Left cardiac atrium (tissue), 4 donors: ENCODE data around the gene TMEM184A. TPM values are rescaled to one million over a fixed set of nuclear protein-coding genes. Genes with fewer than 3 reads are reported as not detected.

Source experiments
- ATAC-seq, 2 donors: fragments of 200-7000 bp; cut with Tn5 transposase; one replicate each; pipeline ENCODE4 v1.9.1; 2020; ENCODE audit warnings: mild to moderate bottlenecking in 2 of 2, moderate library complexity in 2 of 2
- DNase-seq: peaks from one replicate; pipeline ENCODE4 v3.0.0-alpha.2; 2020
- intact Hi-C, 2 donors: fragments of 100-400 bp; cut with DNase I; formaldehyde crosslinking; loops; one replicate each; pipeline versions ENCODE4 v1.14.1 to v1.15.1; 2022 to 2023
- long read RNA-seq: library from polyadenylated mRNA; unstranded; transcript quantifications from one replicate; pipeline ENCODE4 v2.0.0, GENCODE V29; 2021
- total RNA-seq, 2 donors: library from RNA; stranded (reverse); fragmentation: NEBNext Ultra II Directional; extraction: Animal tissue kit (Norgen Biotek cat#: 25700); gene quantifications; one replicate each; pipeline ENCODE4 v1.2.1, GENCODE V29; 2021
- donor health status: DM: no; HTN: yes; CAD: no.
- donor health status: DM: no; HTN: yes; CAD: no; lungs with severe emphysema.
- donor health status: DM: yes; HTN: yes; CAD: no.
- donor health status: Dilated cardiomyopathy.

TMEM184A gene
- under 1 TPM; 0.18 to 0.31 TPM for total RNA-seq
- long read RNA-seq, result 0 reads

DNA sequence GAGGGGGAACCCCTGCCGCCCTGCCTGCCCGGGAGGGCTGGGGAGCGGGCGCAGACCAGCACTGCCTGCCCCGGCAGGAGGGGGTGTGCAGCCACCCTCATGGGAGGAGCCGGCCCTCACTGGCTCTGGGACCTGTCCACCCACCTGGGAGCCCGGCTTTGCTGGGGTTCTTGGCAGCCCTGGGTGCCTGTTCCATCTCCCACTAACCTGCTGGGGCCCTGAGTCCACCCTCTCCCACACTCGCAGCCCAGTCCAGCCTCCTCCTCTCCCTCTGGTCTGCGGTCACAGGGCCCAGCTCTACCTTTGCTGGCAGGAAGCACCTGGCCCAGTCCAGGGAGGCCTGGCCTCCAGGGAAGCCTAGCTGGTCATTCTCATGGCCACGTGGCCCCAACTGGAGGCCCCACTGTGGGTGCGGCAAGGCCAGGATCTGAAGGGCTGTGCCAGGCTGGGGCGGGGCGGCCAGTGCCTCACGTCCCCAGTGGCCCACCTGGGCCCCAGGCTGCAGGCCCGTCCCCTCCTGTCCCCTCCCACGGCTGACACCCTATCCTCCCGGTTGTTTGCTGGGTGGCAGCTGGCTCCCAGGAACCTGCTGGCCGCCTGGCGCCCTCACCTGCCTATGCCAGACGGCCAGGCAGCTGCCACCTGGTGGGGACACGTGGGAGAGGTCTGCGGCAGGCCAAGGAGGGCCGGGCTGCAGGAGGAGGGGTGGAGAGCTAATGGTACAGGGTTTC is at the start of gene TMEM184A:
Gene TMEM184A, minus strand, starts transcription at position 393 of the 731 bp plus-strand sequence. CDS start 721 bp downstream, outside the sequence.
- intact Hi-C loops, result loop anchor here (5.0 to 10.0 kb wide), 2 partner anchors 51 to 54 kb away; partner anchors contain the start of gene INTS1 (in 2 of the 2)
- ATAC-seq (peak in 1 of 2 donors; percentile 23), DNase-seq (no peak)

DNA sequence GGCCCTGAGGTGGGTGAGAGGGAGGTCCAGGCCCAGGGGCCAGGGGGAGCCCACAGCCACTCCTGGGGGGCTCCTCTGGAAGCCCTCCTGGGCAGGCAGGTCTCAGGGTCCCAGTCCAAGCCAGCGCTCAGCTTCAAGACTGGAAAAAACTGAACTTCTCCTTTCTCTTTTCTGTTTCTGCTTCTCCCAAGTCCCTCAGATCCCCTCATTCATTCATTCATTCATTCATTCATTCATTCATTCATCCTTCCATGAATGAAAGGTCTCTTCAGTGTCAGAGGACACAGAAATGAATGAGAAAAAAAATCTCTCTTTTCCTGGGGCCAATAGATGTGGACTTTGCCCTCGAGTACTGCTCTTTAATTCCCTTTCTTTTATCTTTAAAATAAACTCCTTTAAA is 48.4 kb upstream of the TMEM184A start:
- ATAC-seq, result no peak
- DNase-seq, result no peak
- intact Hi-C loops, result no loop called here

DNA sequence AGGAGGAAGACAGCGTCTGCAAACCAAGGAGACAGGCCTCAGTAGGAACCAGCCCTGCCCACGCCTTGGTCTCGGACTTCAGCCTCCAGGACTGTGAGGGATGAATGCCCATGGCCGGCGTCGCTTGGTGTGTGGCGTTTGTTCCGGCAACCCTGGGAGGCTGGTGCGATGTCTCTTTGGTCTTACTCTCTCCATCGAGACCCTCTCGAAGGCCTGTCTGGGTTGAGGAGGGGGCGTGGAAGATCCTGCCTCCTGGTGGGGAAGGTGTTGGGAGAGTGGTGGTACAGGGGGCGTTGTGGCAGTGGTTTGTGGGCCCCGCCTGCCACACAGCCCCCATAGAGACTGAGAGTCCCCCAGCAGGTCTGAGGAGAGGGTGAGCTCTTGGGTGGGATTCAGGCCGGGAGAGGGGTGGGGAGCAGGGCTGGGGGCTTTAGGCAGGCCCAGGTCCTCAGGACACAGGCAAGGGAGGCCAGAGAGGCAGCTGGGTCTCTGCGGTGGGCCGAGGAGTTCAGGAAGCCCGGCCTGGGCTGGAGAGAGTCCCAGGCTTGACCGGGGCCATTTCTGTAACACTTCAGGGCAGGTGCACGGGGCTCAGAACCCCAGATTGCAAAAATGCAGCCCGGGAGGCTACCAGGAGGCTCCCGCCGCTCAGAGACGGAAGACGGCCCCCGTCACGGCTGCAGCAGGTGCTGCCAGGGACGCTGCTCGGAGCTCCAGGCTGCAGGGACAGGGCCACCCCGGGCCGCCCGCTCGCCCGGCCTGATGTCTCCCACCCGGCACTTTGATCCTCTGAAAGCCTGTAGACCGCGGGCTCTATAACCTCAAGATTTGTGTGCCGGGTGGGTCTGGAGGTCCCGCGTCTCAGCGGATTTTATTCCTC is 47.6 kb upstream of the TMEM184A start:
- ATAC-seq (no peak), DNase-seq (no peak)
- intact Hi-C loops, result no loop called here

DNA sequence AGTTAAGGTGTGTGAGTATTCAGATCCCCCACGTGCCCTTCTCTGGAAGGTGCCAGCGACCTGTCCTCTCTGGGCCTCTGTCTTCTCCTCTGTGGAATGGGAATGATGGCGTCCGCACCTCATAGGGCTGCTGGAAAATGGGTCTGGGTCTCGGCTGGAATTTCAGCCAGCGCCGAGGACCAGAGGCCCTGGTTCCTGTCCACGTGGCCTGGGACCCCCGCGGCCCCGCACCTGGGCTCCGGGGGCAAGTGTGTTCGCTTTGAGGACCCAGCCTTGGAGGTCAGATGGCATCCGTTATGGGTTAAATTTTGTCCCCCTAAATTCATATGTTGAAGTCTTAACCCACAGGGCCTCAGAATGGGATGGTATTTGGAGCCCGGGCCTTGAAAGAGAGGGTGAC is 46.4 kb upstream of the TMEM184A start:
- no peak for DNase-seq
- no peak for ATAC-seq
- intact Hi-C loops, result no loop called here

DNA sequence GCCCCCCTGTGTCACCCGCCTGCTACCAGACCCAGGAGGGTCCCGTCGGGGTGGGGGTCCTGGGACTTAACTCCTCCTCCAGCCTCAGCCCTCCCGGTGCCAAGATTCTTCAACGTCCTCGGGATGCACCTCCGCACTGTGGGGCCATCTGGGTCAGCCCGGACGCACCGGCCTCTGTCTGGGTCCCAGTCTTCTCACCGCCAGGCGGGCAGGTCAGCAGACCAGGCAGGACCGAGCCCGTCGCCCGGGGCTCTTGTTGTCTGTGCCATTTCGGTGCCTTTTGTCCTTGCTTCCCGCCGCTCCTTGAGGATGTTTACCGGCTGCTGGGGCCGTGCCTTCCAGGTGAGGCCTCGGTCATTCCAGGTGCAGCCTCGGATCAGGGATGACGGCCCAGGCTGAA is 46.0 kb upstream of the TMEM184A start:
- intact Hi-C loops, result no loop called here
- ATAC-seq (no peak), DNase-seq (no peak)

DNA sequence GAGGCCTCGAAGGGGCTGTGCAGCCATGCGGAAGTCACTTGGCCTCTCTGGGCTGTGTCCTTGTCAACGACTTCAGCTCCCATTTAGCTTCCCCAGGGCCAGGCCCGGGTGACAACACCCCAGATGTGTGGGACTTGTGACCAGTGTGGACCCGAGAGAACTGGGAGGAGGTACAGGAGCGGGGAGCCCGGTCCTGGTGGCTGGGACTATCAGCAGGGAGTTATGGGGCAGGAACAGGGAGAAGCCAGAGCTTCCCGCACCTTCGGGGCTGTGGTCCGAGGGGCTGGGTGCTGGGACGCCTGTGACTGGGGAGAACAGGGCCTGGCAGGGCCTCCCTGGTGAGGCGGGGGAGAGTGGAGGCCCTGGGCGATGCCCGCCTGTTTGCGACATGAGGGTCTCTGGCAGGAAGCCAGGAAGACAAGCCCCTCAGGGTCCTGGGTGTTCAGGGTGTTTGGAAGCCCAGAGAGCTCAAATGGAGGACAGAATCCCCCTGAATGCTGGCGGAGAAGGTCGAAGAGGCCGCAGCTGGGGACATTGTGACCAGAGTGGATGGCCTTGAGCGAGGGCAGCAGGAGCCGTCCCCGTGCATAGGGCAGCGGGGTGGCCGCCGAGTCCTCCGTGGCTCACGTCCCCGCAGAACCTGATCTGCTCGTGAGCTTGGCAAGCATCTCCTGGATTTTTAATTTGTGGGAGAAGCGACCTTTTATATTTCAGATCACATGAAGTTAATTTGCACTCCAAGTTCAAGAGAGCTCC is 43.8 kb upstream of the TMEM184A start:
- ATAC-seq (no peak), DNase-seq (no peak)
- intact Hi-C loops, result no loop called here

DNA sequence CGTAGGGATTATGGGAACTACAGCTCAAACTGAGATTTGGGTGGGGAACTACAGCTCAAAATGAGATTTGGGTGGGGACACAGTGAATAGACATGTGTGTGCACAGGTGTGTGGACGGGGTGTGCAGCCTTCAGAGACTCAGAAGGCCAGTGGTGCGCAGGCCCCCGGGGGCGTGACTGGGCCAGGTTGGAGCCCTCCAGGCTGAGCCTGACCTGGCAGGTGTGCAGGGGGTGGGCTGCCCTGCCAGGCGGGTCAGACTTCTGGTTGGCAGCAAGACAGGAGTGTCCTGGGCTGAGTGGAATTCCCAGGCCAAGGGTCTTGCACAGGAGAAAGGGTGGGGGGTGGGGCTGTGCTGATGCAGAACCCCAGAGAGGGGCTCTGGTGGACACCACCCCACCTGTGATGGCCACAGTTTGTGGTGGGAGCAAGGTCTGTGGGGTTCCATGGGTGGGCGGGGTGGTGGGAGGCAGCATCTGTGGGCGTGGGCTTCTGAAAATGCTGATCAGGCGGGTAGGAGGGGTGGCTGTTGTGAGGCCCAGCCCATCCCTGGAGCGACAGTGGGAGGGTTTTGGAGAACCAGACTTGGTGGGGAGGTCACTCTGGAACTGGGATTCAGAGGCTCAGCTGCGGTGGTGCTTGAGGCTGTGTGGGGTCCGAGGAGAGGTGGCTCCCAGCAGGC is 43.1 kb upstream of the TMEM184A start:
- DNase-seq (no peak), ATAC-seq (no peak)
- intact Hi-C loops, result no loop called here

DNA sequence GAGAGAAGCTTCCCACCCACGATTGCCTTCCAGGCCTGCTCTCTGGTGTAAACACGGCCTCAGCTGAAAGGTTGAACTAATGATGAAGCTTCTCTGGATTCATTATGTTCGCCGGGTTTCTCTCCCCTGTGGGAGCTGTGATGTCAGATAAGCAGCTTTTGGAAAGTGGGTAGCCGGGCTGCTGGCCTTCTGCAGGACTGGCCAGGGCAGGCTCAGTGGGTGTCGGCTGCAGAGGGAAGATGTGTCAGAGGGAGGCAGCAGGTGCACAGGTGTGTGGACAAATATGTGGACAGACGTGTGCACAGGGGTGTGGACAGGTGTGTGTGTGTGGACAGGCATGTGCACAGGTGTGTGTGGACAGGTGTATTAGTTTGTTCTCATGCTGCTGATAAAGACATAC is 42.3 kb upstream of the TMEM184A start:
- ATAC-seq, result no peak
- no peak for DNase-seq
- intact Hi-C loops, result no loop called here

DNA sequence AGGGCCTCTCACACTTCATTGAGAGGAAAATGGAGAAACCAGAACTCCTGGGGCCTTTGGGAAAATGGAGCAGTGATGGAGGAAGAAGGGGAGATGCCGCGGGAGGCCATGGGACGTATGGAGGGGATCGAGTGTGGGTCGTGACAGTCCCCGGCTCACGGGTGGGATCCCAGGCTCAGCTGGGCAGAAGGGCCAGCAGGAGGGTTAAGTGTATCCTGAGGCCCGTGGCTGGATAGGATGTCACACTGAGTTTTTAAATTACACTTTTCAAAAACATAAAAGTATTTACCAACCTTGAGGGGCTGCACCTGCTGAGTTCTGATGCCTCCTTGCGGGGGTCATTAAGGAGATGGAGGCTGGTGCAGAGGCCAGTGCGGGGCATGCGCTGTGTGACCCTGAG is 41.8 kb upstream of the TMEM184A start:
- DNase-seq (no peak), ATAC-seq (no peak)
- intact Hi-C loops, result no loop called here

DNA sequence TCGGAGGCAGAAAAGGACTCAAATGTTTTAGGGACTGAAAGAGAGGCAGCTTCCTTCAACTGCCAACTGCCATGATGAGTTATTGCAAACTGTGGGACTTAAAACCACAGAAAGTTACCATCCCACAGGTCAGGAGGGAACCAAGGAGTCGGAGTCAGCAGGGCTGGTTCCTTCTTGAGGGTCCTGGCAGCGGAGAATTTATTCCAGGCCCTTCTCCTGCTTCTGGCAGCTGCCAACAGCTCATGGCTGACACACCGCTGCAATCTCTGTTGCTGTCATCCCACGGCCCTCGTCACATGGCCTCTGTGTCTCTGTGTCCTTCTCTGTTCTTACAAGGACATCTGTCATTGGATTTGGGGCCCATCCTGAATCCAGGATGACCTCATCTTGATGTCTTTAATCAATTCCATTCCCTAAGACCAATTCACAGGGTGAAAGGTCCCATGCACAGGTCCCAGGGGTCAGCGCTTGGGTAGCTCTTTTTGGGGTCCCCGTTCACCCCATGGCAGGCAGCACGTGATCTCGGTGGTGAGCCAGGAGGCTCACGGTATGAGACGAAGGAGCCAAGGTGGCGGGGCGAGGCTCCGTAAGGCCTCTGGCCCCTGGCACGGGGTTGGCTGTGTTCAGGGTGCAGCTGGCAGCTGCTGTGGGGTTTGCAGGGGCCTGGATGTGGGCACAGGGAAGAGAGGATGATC is 41.2 kb upstream of the TMEM184A start:
- ATAC-seq, result no peak
- intact Hi-C loops, result no loop called here
- DNase-seq, result no peak

DNA sequence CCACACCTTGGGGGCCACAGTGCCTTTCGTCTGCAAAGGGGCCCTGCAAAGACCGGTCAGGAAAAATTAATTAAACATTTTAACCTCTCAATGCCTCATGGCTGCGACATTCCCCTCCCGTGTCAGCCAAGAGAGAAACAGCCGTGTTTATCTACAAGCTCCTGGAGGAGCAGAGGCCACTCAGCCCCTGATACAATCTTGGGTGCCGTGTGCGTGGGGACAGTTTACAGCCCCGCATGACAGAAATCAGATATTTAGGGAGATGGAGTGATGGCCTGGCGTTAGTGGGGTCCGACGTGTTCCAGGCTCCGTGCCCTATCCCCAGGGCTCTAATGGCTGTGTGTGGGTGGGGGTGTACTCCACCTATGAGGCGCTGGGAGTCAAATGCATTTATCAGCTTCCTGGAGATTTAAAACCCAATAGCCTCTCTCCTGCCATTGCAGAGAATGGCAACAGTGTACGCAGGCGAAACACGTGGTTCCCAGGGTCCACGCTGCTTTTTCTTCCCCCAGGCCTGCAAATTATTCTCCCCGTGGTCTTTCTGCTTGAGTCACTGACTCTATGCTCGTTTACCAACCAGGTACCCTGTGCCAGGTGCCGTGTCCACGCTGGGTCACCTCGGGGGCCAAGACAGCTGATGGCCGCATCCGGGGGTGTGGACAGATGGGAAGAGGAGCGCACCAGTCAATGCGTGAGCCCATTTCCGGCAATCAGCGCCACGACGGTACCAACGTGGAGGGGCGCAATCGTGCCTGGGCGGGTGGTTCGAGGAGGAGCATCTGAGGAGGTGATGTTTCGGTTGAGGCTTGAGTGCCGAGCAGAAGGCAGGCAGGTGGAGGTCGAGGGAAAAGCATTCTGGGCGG is 40.4 kb upstream of the TMEM184A start:
- no peak for DNase-seq
- intact Hi-C loops, result no loop called here

DNA sequence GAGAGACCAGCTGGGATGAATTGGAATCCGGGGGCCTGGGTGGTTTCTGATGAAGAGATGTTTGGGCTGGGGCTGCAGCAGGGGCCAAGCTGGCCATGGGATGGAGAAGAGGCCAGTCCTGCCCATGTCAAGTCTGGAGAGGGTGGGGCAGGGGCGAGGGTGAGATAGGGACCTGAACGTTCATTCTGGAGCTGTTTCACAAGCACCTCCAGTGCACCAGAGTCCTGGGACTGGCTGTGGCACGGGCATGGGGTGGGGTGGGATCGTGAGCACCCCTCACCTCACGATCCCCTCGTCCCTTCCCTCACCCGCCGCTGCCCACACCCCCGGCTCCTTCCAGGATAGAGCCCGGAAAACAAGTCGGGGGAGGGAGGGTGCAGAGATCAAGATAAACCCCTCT is 39.6 kb upstream of the TMEM184A start:
- no peak for DNase-seq
- intact Hi-C loops, result no loop called here
- ATAC-seq, result no peak

More for the DNA sequence above, 40.4 kb upstream of the TMEM184A start:
- ATAC-seq, result no peak

DNA sequence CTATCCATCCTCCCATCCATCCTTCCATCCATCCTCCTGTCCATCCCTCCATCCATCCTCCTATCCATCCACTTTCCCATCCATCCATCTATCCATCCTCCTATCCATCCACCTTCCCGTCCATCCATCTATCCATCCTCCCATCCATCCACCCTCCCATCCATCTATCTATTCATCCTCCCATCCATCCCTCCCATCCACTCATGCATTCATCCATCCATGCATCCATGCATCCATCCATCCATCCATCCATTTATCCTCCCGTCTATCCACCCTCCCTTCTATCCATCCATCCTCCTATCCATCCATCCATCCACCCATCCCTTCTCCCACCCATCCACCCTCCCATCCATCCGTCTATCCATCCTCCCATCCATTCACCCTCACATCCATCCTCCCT is 39.0 kb upstream of the TMEM184A start:
- ATAC-seq (no peak), DNase-seq (no peak)
- intact Hi-C loops, result no loop called here

DNA sequence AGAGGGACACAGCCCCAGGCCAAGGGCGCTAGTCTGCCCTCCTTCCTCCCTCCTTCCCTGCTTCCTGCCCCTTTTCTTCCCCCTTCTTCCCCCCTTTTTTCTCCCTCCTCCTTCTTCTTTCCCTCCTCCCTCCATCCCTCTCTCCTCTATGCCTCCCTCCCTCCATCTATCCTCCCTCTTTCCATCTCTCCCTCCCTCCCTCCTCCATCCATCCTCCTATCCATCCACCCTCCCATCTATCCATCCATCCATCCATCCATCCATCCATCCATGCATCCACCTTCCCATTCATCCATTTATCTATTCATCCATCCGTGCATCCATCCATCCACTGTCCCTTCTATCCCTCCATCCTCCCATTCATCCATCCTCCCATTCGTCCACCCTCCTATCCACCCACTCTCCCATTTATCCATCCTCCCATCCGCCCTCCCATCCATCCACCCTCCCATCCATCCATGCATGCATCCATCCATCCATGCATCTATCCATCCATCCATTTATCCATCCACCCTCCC is 38.0 kb upstream of the TMEM184A start:
- ATAC-seq (no peak), DNase-seq (no peak)
- intact Hi-C loops, result no loop called here

DNA sequence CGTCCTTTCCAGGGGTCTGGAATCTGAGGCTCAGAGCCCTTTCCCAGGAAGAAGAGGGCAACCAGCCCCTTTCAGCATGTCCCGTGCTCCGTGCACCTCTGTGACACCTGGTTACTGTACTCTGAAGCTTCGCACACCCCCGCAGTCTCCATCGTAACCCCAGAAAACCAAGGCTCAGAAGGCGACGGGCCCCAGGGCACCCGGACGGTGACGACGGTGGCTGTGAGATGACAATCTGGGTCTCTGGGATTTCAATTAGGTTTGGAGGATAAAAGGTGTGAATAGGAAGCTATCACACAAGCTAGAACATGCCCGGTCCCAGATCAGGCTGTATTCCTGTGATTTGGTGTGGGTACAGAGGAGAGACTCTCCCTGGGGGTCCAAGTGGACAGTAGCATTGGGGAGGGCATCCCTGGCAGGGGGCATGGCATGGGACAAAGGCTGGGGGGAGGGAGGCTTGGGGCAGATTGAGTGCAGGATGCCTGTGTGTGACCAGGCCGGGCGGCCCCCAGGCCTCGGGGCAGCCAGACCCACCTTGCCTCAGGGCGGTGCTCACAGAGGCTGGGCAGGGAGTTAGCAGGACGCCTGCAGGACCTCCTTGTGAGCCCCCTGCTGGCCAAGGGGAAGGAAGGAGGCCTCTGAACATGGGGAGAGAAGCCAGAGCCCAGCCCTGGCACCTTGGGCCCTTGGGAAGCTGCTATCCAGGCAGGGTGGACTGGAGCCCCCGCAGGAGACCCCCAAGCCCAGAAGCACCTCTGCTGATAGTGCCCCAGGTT is 37.3 kb upstream of the TMEM184A start:
- no peak for ATAC-seq
- DNase-seq, result no peak
- intact Hi-C loops, result no loop called here

DNA sequence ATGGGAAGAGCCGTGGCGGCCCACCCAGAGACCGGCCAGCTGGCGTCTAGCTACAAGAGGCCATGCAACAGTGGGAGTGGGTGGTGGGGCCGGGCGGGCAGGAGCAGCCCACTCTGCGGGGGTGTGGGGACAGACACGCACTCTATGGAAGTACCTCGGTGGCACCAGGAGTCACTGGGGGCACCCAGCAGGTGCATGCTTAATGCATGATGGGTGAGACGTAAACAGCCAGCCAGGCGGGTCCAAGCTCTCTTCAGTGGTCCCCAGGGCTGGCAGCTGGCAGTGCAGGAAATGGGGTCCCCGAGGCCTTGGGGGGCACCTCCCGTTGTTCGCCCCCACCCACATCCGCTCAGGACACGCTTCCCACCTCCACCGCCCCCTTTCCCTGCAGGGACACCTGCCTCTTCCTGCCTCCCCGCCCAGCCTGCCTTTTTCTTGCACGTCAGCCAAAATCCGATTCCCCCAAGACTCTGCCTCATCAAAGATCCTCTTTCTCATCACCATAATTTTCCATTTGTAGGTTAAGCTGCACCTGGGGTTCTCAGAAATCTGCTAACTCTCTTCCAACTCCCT is 36.4 kb upstream of the TMEM184A start:
- intact Hi-C loops, result no loop called here
- no peak for ATAC-seq

More for the DNA sequence above, 36.4 kb upstream of the TMEM184A start:
- no peak for DNase-seq
